GM19324 (cell line): Measurements from ENCODE around the gene PRRX2.

Experiments
- ATAC-seq: cut with Tn5 transposase; IDR thresholded peaks from one replicate; pipeline ENCODE4 v1.9.1; 2021; ENCODE audit warnings: mild to moderate bottlenecking, moderate library complexity; ENCODE audit not compliant: unreplicated experiment, low FRiP score

The PRRX2 gene

GRCh38 chr9:129665389-129665775 is at the start of gene PRRX2:
PRRX2 (plus strand) TSS chr9:129665647; CDS start chr9:129665868, 221 bp downstream.
- ATAC-seq, result no peak

- ATAC-seq, result no peak
Measured at GRCh38 chr9:129617167-129617566, 48.3 kb upstream of the PRRX2 start.

GRCh38 chr9:129619787-129620668 is 45.4 kb upstream of the PRRX2 start:
- no peak for ATAC-seq

- no peak for ATAC-seq
Measured at GRCh38 chr9:129620669-129621295, 44.7 kb upstream of the PRRX2 start, which contains the start of gene C9orf50. C9orf50 (minus strand) TSS chr9:129621101; CDS start chr9:129620574, 527 bp downstream.

- ATAC-seq, result no peak
Measured at GRCh38 chr9:129623331-129623730, 42.1 kb upstream of the PRRX2 start.

- ATAC-seq, result no peak
Measured at GRCh38 chr9:129624168-129624759, 41.2 kb upstream of the PRRX2 start.

- no peak for ATAC-seq
Measured at GRCh38 chr9:129624947-129625346, 40.5 kb upstream of the PRRX2 start.

- peak; percentile 77 for ATAC-seq
Measured at GRCh38 chr9:129626079-129626624, 39.3 kb upstream of the PRRX2 start, which contains the start of gene NTMT1. NTMT1 (plus strand) TSS chr9:129626163; CDS start chr9:129632704, 6,541 bp downstream.

- ATAC-seq, result peak; percentile 13
Measured at GRCh38 chr9:129626625-129627284, 38.7 kb upstream of the PRRX2 start.

- ATAC-seq, result no peak
Measured at GRCh38 chr9:129627556-129628440, 37.6 kb upstream of the PRRX2 start.

GRCh38 chr9:129628709-129629108 is 36.7 kb upstream of the PRRX2 start:
- no peak for ATAC-seq

- no peak for ATAC-seq
Measured at GRCh38 chr9:129629251-129629820, 36.1 kb upstream of the PRRX2 start.

- ATAC-seq, result no peak
Measured at GRCh38 chr9:129630967-129631673, 34.3 kb upstream of the PRRX2 start.

- no peak for ATAC-seq
Measured at GRCh38 chr9:129631674-129632129, 33.7 kb upstream of the PRRX2 start.

- ATAC-seq, result no peak
Measured at GRCh38 chr9:129632460-129632859, 33.0 kb upstream of the PRRX2 start.

- no peak for ATAC-seq
Measured at GRCh38 chr9:129633207-129633606, 32.2 kb upstream of the PRRX2 start.

- no peak for ATAC-seq
Measured at GRCh38 chr9:129633848-129634247, 31.6 kb upstream of the PRRX2 start.
